GM18519 (cell line): ENCODE results near the gene PALM.
"Not testable (repeated sequence)": the region's sequence is repeated elsewhere in the genome, so short reads cannot be mapped to it uniquely, and the experiment has no call there.

Experiments used
- ATAC-seq: cut with Tn5 transposase; IDR thresholded peaks from one replicate; pipeline ENCODE4 v1.9.1; 2021; ENCODE audit warnings: mild to moderate bottlenecking, moderate library complexity; ENCODE audit not compliant: unreplicated experiment, low FRiP score

PALM gene

GRCh38 chr19:678791-679388 is 29.8 kb upstream of the PALM start:
- no peak for ATAC-seq

- peak; percentile 1 for ATAC-seq
Measured at GRCh38 chr19:679418-680286, 29.1 kb upstream of the PALM start.

- ATAC-seq: peak; percentile 55
Measured at GRCh38 chr19:680287-681028, 28.3 kb upstream of the PALM start.

GRCh38 chr19:681029-682019 is 27.4 kb upstream of the PALM start:
- no peak for ATAC-seq

- no peak for ATAC-seq
Measured at GRCh38 chr19:682678-683320, 25.9 kb upstream of the PALM start.

- no peak for ATAC-seq
Measured at GRCh38 chr19:685454-685931, 23.2 kb upstream of the PALM start.

GRCh38 chr19:686589-687297 is 22.0 kb upstream of the PALM start:
- ATAC-seq: no peak

- no peak for ATAC-seq
Measured at GRCh38 chr19:687569-688166, 21.1 kb upstream of the PALM start.

GRCh38 chr19:688214-688613 is 20.5 kb upstream of the PALM start:
- no peak for ATAC-seq

- no peak for ATAC-seq
Measured at GRCh38 chr19:688992-689391, 19.7 kb upstream of the PALM start.

- no peak for ATAC-seq
Measured at GRCh38 chr19:690203-690602, 18.5 kb upstream of the PALM start.

GRCh38 chr19:694481-695351 is 14.0 kb upstream of the PALM start:
- ATAC-seq: no peak

- no peak for ATAC-seq
Measured at GRCh38 chr19:695352-695949, 13.3 kb upstream of the PALM start, which contains the start of gene PRSS57. TSS of gene PRSS57 (minus strand) at chr19:695452. CDS start at chr19:695430, 22 bp downstream.

- ATAC-seq: not testable (repeated sequence)
Measured at GRCh38 chr19:698529-698928, 10.2 kb upstream of the PALM start.

- not testable (repeated sequence) for ATAC-seq
Measured at GRCh38 chr19:699885-700284, 8.8 kb upstream of the PALM start.

- ATAC-seq: not testable (repeated sequence)
Measured at GRCh38 chr19:702847-703246, 5.9 kb upstream of the PALM start.

- ATAC-seq: no peak
Measured at GRCh38 chr19:703329-703650, 5.4 kb upstream of the PALM start.
